Cardiac fibroblast (primary cell): Measurements from ENCODE around the gene PPP2R2B.

Source experiments
- DNase-seq, 2 donors: peaks; one replicate each; pipeline versions ENCODE4 v3.0.0 to v3.0.0-alpha.2; 2010; ENCODE audit warnings: low read depth in 2 of 2
- H3K4me3 ChIP-seq, 2 donors: replicated peaks in 1 of 2; 1 replicate in 1 of 2; 2 replicates in 1 of 2; pipeline ENCODE4 v1.5.1; 2011; ENCODE audit warnings: low read depth in 2 of 2, low read length in 2 of 2, mild to moderate bottlenecking in 2 of 2, moderate library complexity in 1 of 2
- CTCF ChIP-seq: IDR thresholded peaks from one replicate; pipeline ENCODE4 v1.5.1; 2011; ENCODE audit warnings: low read depth, mild to moderate bottlenecking, low read length, inconsistent platforms

Gene PPP2R2B

DNA sequence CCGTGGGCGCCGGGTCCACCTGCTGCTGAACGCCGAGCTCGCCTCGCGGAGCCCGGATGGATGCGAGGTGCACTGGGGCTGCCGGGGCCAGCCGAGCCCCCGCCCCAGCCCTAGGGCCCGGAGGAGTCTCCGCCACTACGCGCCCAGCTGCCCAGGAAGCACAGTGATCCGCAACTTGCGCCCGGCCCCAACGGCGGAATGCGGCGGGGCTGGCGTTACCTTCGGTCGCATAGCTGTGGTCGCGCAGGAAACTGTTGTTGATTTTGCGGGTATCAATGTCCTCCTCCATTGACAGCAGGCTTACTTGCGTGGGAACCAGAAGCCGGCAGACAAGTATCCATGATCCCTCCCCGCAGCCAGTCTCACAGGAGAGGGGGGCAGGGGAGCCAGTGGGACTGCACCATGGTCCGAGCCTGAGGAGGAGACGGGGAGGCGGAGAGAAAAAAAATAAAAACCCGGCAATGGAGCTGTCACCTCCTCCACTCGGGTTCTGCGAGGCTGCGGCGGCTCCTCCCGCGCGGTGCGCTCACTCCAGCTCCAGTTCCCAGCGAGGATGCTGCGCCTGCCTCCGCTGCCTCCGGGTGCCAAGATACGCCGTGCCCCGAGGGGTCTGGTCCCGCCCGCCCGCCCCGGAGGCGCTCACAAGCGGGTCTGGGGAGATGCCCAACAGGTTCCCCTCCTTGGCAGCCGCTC is 628 bp downstream of the PPP2R2B start:
- DNase-seq = peak in 1 of 2 donors; percentile 3
- TF ChIP-seq CTCF = no peak
- H3K4me3 ChIP-seq = peak overlapping the region in 1 of 2 donors; percentile 44

DNA sequence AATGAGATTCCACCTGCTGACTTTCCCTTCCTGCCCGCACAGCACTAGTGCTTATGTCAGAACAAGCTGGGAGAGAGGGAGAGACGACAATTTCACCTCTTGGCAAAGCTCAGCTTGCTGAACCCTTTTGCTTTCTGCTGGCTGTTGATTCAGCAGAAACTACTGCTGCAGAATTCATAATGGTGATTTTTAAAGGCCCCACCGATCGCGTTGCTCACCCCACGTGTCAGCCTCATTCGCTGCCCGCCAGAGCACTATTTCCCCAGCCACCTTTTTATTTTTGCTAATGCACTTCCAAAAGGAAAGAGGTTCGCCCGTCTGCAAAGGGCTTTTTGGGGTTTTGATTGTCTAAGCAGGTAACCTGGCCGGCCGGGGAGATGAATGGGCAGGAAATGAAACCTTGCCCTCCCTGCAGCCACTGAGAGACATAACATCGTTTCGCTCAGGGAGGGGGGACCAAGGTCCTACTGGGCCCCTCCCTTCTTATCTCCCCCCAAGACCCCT is 1.3 kb downstream of the PPP2R2B start:
- no peak for TF ChIP-seq CTCF
- no peak for DNase-seq
- no peak overlapping the region for H3K4me3 ChIP-seq

DNA sequence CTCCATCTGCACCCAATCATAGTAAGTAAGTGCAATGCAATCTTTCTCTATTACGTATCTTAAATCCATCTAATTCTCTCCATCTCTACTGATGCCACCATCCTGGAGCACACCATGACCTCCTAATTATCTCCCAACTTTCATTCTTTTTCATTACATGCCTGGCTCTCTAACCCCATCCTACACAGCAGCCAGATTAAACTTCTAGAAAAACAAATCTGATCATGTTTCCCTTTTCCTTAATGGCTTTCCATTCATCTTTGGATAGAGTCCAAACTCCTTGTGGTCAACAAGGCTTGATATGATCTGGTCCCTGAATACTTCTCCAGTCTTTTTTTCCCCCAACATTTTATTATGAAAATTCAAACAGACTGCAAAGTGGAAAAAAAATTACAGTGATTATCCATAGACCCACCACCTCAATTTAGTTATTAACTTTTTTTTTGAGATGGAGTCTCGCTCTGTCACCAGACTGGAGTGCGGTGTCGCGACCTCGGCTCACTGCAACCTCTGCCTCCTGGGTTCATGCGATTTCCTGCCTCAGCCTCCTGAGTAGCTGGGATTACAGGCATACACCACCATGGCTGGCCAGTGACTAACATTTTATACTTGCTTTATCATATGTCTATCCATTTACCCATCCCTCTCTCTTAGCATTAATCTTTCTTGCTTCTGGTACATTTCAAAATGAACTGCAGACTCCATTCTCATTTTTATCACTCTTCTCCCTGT is 5.2 kb downstream of the PPP2R2B start:
- TF ChIP-seq CTCF = no peak
- H3K4me3 ChIP-seq = no peak overlapping the region
- no peak for DNase-seq

GRCh38 chr5:146872188-146872587 is 6.4 kb downstream of the PPP2R2B start:
- no peak for DNase-seq
- TF ChIP-seq CTCF = no peak
- H3K4me3 ChIP-seq = no peak overlapping the region

- no peak for TF ChIP-seq CTCF
- DNase-seq = no peak
- H3K4me3 ChIP-seq = no peak overlapping the region
Observed at GRCh38 chr5:146867996-146868708, 10.4 kb downstream of the PPP2R2B start.

DNA sequence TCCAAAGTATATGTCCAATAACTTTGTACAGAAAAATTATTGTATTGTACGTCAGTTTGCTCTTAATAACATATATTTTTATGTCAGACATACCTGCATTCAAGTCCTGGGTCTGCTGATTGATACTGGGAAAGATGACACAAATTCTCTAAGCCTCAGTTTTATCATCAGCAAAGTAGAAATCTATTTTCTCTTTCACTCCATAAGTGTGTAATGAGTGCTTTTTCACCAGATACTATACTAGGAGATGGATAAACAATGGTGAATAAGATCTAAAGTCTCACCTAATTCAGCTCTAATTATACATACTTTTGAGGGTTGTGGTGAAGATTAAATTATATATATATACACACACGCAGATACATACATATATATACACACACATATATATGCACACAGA is 12.3 kb downstream of the PPP2R2B start:
- no peak for TF ChIP-seq CTCF
- no peak for DNase-seq
- no peak overlapping the region for H3K4me3 ChIP-seq
